Peyer's patch (tissue), 4 donors: ENCODE data around the gene DGCR8.

ENCODE experiments used
- POLR2A ChIP-seq, 2 donors: fragments of 450-650 bp; IDR thresholded peaks; one replicate each; pipeline ENCODE4 v1.5.1; 2017; ENCODE audit warnings: antibody characterized with exemption in 2 of 2, mild to moderate bottlenecking in 2 of 2, moderate library complexity in 2 of 2
- TF ChIP-seq, protein P1 (sequence below), 6 experiments: fragments of 450-650 bp in 4 of 6; fragments of 200-600 bp in 2 of 6; sonication (generic) in 1 of 6; IDR thresholded peaks; one replicate each; pipeline ENCODE4 v1.5.1; 2017 to 2019; ENCODE audit warnings: antibody characterized with exemption in 6 of 6, mild to moderate bottlenecking in 3 of 6, moderate library complexity in 1 of 6

DNA sequence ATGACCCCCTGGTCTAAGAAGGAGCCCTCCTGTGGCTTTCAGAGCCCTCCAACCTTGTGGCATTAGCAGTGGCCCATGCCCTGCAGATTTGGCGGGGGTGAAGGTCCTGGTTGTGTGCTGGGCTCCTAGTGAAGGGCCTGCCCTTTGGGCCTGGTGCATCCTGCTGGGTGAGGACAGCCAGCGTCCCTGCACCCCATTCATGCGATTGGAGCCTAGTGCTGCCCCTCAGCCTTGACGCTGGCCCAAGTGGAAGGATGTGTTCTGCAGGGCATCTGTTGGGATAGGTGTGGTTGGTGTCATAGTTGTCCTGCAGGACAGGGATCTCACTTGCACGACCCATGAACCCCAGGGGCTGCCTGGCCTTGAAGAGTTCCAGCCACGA lies 28.1 kb upstream of the DGCR8 start:
- TF ChIP-seq, protein P1, sequence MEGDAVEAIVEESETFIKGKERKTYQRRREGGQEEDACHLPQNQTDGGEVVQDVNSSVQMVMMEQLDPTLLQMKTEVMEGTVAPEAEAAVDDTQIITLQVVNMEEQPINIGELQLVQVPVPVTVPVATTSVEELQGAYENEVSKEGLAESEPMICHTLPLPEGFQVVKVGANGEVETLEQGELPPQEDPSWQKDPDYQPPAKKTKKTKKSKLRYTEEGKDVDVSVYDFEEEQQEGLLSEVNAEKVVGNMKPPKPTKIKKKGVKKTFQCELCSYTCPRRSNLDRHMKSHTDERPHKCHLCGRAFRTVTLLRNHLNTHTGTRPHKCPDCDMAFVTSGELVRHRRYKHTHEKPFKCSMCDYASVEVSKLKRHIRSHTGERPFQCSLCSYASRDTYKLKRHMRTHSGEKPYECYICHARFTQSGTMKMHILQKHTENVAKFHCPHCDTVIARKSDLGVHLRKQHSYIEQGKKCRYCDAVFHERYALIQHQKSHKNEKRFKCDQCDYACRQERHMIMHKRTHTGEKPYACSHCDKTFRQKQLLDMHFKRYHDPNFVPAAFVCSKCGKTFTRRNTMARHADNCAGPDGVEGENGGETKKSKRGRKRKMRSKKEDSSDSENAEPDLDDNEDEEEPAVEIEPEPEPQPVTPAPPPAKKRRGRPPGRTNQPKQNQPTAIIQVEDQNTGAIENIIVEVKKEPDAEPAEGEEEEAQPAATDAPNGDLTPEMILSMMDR (IDR thresholded peaks at IDR 0.05), result no peak
- no peak for TF ChIP-seq POLR2A (IDR thresholded peaks at IDR 0.05)
